ENCODE results near the gene SELENOP.
"Not testable (repeated sequence)": the region's sequence is repeated elsewhere in the genome, so short reads cannot be mapped to it uniquely, and the experiment has no call there.

SELENOP gene, protein sequence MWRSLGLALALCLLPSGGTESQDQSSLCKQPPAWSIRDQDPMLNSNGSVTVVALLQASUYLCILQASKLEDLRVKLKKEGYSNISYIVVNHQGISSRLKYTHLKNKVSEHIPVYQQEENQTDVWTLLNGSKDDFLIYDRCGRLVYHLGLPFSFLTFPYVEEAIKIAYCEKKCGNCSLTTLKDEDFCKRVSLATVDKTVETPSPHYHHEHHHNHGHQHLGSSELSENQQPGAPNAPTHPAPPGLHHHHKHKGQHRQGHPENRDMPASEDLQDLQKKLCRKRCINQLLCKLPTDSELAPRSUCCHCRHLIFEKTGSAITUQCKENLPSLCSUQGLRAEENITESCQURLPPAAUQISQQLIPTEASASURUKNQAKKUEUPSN

DNA sequence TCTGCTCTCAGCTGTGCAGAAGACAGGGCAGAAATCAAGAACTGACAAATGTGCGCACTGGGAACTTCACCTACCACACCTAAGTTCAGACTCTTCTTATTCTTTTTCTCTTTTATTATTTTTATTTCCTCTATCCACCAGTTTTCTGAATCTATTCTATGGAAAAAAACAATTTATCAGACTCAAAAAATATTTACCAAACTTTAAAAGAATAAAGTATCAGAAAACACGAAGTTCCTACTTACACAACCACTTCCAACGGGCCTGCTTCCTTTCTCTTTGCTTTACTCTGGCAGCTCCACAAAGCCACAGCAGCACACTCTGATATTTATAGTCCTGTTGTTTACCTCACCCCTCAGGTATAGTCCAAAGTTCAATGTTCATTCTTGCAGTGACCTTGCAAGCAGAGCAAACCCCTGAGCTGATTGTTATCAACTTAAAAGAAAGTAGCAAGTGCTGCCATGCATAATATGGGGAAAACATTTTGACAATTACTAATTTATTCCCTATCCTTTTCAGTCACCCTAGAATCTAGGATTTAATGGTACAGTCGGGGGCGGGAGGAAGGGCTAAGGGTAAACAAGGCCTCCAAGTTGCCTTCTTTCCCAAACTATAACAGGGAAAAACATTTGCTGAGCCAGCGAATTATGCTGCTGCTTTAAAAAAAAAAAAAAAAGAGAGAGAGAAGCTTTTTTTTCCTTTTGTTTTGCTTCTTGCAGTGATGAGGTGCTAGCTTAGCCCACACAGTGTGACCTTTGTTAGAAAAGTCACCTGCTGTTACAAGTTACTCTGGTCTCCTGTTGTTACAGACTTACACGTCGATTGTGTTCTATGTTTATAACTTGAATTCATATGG is at the start of gene SELENOP:
Gene SELENOP, minus strand, starts transcription at position 302 of the 856 bp plus-strand sequence. CDS start 3,539 bp downstream, outside the sequence.
- Mint-ChIP-seq H3K27me3 (no peaks in the 10 kb centered on the region), H3K27ac (no peak within 1 kb of the TSS), H3K4me1 (ENCODE audit: low read depth) (peaks cover 3% of the 10 kb centered on the region), H3K36me3 (ENCODE audit: low read depth) (no peaks in the 10 kb centered on the region), H3K9me3 (no peaks in the 10 kb centered on the region), H3K4me3 (no peak within 1 kb of the TSS)

DNA sequence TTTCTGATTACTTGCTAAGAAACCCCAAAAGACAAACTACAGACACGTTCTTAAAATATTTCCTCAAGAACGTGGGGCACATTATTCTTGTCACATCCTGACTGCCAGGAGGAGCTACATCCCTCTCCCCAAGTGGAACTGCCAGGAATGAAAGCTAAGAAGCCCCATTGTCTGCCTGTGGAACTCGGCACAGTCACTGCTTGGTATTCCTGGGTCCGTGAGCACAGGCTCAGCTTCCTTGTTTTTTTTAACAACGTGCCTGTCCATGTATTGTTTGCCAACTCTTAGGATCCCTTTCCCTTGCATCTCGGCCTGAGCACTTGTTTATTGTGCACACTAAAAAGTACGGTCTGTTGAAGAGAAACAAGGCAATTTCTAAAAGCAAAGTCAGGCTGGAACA is 47.0 kb upstream of the SELENOP start:
- H3K27ac Mint-ChIP-seq = no peak overlapping the region
- no peaks in the 10 kb centered on the region for H3K36me3 Mint-ChIP-seq (ENCODE audit: low read depth)

DNA sequence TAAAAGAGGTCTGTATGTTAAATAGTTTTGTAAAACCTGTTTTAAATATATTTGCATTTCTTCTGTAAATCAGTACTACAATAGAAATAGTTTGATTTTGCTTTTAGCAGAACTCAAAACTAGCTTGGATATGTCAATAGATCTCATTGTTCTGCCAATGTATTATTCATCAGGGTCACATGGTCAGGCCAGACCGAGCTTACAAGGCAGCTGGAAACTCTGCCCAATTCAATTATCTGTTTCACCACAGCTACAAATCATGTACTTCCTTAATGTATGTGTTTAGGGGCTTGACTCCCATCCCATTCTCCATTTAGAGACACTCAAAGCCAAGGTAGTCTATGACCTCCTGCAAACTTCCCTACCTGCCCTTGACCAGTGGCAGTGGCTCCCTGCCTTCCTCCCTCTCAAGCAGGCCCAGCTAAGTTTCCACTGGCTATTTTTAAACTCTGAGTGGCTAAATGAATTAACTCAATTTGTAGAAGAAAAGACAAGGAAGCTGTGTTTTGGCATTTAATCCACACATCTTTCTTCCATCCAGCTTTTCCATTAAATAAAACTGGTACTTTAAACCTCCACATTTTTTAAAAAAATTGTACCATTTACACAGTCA is 46.4 kb upstream of the SELENOP start:
- peaks cover 26% of the 10 kb centered on the region for H3K27me3 Mint-ChIP-seq
- H3K9me3 Mint-ChIP-seq = peaks cover 10% of the 10 kb centered on the region
- no peaks in the 10 kb centered on the region for H3K4me1 Mint-ChIP-seq (ENCODE audit: low read depth)
- H3K4me3 Mint-ChIP-seq = no peak overlapping the region
- no peak overlapping the region for H3K27ac Mint-ChIP-seq
- no peaks in the 10 kb centered on the region for H3K36me3 Mint-ChIP-seq (ENCODE audit: low read depth)

More for the DNA sequence above, 47.0 kb upstream of the SELENOP start:
- H3K4me1 Mint-ChIP-seq (ENCODE audit: low read depth) = no peaks in the 10 kb centered on the region
- no peak overlapping the region for H3K4me3 Mint-ChIP-seq
- H3K9me3 Mint-ChIP-seq = peaks cover 10% of the 10 kb centered on the region
- peaks cover 26% of the 10 kb centered on the region for H3K27me3 Mint-ChIP-seq

DNA sequence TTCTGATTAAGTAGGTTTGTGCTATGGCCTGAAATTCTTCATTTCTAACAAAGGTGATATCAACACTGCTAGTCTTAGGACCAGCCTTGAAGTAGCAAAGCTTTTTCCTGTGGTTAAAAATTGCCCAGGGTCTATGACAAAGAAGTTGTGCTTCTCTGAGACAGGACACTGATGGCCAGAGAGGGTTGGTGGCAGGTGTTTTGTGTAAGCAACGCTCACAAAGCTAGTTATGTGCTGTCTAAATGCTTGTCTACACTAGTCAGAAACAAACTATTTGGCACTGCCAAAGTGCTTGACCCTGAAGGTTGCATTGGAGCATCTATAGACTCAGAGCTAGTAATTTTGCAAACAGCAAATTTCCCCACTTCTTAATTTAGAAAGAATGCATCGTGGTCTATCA is 44.1 kb upstream of the SELENOP start:
- Mint-ChIP-seq H3K27ac (no peak overlapping the region), H3K4me1 (ENCODE audit: low read depth) (no peaks in the 10 kb centered on the region), H3K27me3 (peaks cover 11% of the 10 kb centered on the region), H3K36me3 (ENCODE audit: low read depth) (no peaks in the 10 kb centered on the region), H3K9me3 (peaks cover 7% of the 10 kb centered on the region), H3K4me3 (no peak overlapping the region)

DNA sequence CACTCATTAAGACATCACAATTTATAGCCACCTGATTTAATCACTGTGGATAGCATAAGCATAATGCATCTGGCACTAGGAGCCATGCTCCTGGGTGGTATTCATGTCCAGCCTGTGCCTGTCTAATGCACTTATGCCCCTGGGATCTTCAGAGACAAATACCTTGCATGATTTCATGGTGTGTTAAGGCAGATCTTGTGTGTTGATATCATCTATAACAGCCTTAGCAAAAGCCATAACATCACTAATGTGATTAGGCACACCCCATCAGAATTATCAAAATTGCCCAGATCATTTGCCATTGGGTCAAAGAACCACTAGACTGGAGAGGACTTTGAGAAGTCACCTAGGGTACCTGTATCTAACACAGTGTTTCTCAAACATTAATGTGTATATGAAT is 43.7 kb upstream of the SELENOP start:
- Mint-ChIP-seq H3K36me3 (ENCODE audit: low read depth) (no peaks in the 10 kb centered on the region), H3K27ac (no peak overlapping the region), H3K4me3 (no peak overlapping the region), H3K9me3 (peaks cover 7% of the 10 kb centered on the region), H3K27me3 (peaks cover 7% of the 10 kb centered on the region), H3K4me1 (ENCODE audit: low read depth) (no peaks in the 10 kb centered on the region)

DNA sequence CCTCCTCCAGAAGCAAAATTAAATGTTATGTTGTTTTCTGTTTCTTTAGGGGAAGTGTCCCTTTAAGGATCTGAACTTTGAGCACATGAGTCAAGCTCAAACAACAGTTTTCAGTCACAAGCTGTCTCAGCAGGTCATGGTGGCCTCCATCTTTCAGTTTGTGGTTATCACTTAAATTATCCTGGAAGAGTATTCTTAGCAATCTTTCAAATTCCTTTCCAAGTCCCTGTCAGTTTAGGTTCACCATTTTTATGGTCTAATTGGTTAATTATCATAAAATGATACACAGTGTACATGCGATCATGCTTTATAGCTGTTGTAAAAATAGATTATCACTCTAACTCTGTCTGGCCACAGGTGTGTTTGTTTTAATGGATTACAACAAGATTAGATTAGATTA is 43.1 kb upstream of the SELENOP start:
- H3K27ac Mint-ChIP-seq = no peak overlapping the region
- peaks cover 2% of the 10 kb centered on the region for H3K9me3 Mint-ChIP-seq
- peaks cover under 1% of the 10 kb centered on the region for H3K27me3 Mint-ChIP-seq
- no peak overlapping the region for H3K4me3 Mint-ChIP-seq
- H3K36me3 Mint-ChIP-seq (ENCODE audit: low read depth) = no peaks in the 10 kb centered on the region
- no peaks in the 10 kb centered on the region for H3K4me1 Mint-ChIP-seq (ENCODE audit: low read depth)

DNA sequence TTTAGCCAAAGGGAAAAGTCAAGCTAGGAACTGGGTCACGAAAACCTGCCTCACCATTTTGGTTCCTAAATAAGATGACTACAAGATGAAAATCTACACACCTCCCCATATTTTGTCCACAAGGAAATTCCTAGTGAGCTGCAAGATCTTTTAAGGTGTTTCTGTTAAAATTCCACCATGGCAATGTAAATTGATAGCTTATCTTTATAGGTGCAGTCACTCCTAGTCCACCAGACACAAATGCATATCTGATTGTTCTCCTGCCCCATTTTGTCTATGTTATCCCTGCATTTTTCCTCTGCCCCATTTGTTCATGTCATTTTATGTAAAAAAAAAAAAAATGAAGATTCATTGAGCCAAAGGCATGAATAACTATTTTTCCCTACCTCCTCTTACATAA is 41.1 kb upstream of the SELENOP start:
- no peaks in the 10 kb centered on the region for H3K9me3 Mint-ChIP-seq
- H3K4me1 Mint-ChIP-seq (ENCODE audit: low read depth) = no peaks in the 10 kb centered on the region
- H3K27me3 Mint-ChIP-seq = peaks cover 8% of the 10 kb centered on the region
- no peak overlapping the region for H3K4me3 Mint-ChIP-seq
- H3K36me3 Mint-ChIP-seq (ENCODE audit: low read depth) = no peaks in the 10 kb centered on the region
- no peak overlapping the region for H3K27ac Mint-ChIP-seq

DNA sequence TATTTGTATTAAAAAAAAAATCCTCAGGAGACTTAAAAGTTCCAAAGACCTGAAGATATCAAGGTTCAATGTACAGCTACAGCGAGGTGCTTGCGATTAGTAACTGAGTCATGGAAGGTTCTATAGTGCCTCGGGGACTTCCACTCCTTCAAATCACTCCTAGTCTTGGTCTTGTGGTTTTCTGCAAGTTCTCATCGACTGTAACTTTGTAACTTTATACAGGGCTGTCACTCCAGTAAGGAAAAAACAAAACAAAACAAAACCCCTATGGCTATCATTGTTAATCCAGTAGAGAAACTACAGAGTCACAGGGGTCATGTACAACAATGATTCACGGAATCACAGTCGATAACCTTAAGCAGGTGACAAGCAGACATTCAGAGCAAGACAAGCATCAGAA is 39.8 kb upstream of the SELENOP start:
- Mint-ChIP-seq H3K9me3 (no peaks in the 10 kb centered on the region), H3K36me3 (ENCODE audit: low read depth) (no peaks in the 10 kb centered on the region), H3K27ac (no peak overlapping the region), H3K4me3 (no peak overlapping the region), H3K4me1 (ENCODE audit: low read depth) (no peaks in the 10 kb centered on the region), H3K27me3 (peaks cover 8% of the 10 kb centered on the region)

DNA sequence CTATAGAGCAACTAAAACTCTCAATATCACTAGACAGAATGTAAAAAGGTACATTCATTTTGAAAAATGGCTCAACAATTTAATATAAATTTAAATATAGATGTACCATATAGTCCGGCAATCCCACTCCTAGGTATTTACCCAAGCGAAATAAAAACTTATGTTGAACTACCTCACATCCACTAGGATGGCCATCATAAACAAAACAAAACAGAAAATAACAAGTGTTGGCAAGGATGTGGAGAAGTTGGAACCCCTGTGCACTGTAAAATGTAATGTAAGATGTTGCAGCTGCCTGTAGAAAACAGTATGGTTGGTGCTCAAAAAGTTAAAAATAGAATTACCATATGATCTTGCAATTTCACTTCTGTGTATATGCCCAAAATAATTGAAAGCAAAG is 36.9 kb upstream of the SELENOP start:
- H3K9me3 Mint-ChIP-seq = no peaks in the 10 kb centered on the region
- H3K36me3 Mint-ChIP-seq (ENCODE audit: low read depth) = no peaks in the 10 kb centered on the region
- H3K4me3 Mint-ChIP-seq = no peak overlapping the region
- H3K27ac Mint-ChIP-seq = no peak overlapping the region
- H3K4me1 Mint-ChIP-seq (ENCODE audit: low read depth) = no peaks in the 10 kb centered on the region
- peaks cover 8% of the 10 kb centered on the region for H3K27me3 Mint-ChIP-seq

DNA sequence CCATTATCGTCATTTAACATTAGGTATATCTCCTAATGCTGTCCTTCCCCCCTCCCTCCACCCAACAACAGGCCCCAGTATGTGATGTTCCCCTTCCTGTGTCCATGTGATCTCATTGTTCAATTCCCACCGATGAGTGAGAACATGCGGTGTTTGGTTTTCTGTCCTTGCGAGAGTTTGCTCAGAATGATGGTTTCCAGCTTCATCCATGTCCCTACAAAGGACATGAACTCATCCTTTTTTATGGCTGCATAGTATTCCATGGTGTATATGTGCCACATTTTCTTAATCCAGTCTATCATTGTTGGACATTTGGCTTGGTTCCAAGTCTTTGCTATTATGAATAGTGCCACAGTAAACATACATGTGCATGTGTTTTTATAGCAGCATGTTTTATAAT is 32.7 kb upstream of the SELENOP start:
- H3K27ac Mint-ChIP-seq; H3K36me3 Mint-ChIP-seq (ENCODE audit: low read depth); H3K9me3 Mint-ChIP-seq; H3K4me1 Mint-ChIP-seq (ENCODE audit: low read depth); H3K27me3 Mint-ChIP-seq; H3K4me3 Mint-ChIP-seq: not testable (repeated sequence)

DNA sequence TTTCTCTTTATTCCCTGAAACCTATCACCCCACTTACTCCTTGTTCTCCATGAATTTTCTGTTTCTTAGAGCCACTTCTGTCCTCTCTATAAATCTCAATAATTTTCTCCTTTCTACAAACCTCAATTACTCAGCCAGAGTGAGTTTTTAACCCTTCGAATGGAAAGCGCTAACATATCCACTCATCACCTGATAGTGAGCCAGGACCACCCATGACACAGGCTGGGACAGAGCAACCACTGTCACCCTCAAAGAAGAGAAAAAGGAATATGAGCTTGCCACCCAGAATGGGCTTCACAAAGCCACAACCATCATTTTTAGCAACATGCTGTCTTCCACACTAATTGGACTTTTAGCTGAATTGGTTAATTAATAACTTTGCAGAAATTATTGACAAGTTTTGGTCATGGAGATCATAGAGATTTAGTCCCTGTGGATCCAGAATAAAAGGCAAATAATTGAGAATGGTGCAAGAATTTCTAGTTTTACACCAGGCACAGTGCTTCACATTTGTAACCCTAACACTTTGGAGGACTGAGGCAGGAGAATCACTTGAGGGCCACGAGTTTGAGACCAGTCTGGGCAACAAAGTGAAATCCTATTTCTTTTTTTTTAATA is 32.1 kb upstream of the SELENOP start:
- H3K4me1 Mint-ChIP-seq (ENCODE audit: low read depth) = no peaks in the 10 kb centered on the region
- H3K4me3 Mint-ChIP-seq = no peak overlapping the region
- H3K9me3 Mint-ChIP-seq = no peaks in the 10 kb centered on the region
- peaks cover 6% of the 10 kb centered on the region for H3K27me3 Mint-ChIP-seq
- H3K27ac Mint-ChIP-seq = no peak overlapping the region
- no peaks in the 10 kb centered on the region for H3K36me3 Mint-ChIP-seq (ENCODE audit: low read depth)

DNA sequence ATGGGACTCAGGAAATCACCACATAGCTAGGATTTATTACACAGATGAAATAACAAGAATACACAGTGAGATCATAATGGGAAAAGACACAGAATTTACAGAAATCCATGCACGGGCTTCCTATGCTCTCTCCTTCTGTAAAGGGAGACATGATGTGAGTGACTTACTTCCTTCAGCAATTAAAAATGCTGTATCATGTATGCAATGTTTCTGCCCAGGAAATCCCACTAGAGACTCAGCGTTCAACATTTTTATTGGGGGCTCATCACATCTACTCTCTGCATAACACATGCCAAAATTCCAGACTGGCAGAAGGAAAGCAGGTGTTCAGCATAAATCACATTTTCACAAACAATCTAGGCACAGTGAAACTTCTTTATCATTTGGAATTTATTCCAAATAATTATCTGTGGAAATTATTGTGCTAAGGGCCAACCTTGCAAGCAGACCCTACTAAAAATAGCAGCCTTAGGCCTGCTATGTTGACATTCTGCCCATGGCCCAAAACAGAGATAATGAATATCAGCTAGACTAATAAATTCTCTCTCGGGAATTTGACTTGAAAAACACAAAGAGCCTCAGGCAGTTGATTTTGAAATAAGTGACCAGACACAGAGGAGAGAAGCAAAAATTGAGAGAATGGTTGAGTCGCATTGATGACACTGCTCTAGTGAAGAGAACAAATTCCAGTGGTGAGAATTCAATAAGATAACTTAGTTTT is 31.4 kb upstream of the SELENOP start:
- Mint-ChIP-seq H3K4me1 (ENCODE audit: low read depth) (no peaks in the 10 kb centered on the region), H3K9me3 (no peaks in the 10 kb centered on the region), H3K27ac (no peak overlapping the region), H3K36me3 (ENCODE audit: low read depth) (no peaks in the 10 kb centered on the region), H3K4me3 (no peak overlapping the region), H3K27me3 (peaks cover 3% of the 10 kb centered on the region)

DNA sequence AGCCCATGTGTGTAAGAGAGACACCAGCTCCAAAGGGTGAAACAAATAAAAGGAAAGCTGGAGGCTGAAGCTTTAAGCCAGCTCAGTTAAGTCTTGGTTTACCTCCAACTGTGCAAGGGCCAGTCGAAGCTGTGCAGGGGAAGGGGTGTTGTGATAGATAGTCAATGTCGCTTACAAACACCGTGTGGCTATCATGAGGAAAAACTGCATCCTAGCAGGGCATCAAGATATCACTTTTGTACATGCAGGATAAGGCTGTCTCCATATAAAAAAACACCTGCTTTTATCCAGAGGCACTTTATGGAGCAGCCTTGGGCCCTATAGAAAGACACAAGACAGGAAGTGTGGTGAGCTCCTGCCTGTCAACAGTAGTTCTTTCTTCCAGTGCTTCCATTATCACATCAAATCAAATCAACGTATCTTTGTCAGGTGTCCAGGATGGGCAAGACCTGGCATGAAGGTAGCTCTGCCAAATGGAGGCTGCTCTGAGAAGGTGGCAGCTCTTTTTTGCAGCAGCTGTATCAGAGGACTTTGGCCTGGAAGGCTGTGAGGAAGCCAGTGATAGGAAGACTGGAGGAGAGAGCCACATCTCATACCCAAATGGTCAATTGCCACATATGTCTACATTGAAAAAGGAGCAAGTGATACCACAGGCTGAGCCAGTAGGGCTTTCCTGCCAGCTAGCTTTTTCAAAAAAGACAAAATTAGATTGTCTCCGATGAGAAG is 29.3 kb upstream of the SELENOP start:
- Mint-ChIP-seq H3K27me3 (peaks cover 3% of the 10 kb centered on the region), H3K9me3 (no peaks in the 10 kb centered on the region), H3K4me1 (ENCODE audit: low read depth) (no peaks in the 10 kb centered on the region), H3K4me3 (no peak overlapping the region), H3K27ac (peak overlapping the region; percentile 6), H3K36me3 (ENCODE audit: low read depth) (no peaks in the 10 kb centered on the region)

DNA sequence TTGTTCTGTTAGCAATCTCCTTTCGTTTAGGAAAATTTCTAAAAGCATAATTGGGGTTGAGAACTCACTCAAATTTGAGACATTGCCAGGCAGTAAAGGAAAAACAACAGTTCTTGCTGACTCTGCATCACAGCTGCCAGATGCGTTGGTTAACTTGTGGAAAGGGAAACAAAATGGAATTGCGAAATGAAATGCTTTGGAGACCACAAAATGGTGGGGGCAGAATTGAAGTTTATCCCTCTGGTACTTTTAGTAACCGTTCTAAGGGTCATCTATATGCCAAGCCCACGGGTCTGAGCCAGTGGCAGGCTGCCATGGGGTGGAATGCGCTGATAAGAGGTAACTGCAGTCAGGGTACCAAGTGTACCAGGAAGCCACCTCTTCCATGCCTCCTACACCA is 28.6 kb upstream of the SELENOP start:
- H3K36me3 Mint-ChIP-seq (ENCODE audit: low read depth) = no peaks in the 10 kb centered on the region
- H3K4me3 Mint-ChIP-seq = no peak overlapping the region
- H3K27ac Mint-ChIP-seq = no peak overlapping the region
- H3K4me1 Mint-ChIP-seq (ENCODE audit: low read depth) = no peaks in the 10 kb centered on the region
- no peaks in the 10 kb centered on the region for H3K9me3 Mint-ChIP-seq
- peaks cover 3% of the 10 kb centered on the region for H3K27me3 Mint-ChIP-seq
